GM12878 (cell line): ENCODE measurements around the gene SFTPB. TPM values are rescaled to one million over a fixed set of nuclear protein-coding genes. Genes with fewer than 3 reads are reported as not detected.

Experiments used
- ATAC-seq: fragments of 200-7000 bp; cut with Tn5 transposase; 3 replicates; pipeline ENCODE4 v1.9.1; 2020; ENCODE audit warnings: mild to moderate bottlenecking, moderate library complexity
- BruUV-seq: library from RNA; stranded (reverse); fragments of 400-500 nt; replicated peaks from 2 replicates; lab custom pipeline; 2021; lab: Mats Ljungman, UMichigan
- CTCF ChIA-PET: fragments of 300-600 bp; sonication (Branson Sonifier 250); formaldehyde crosslinking; extraction: SDS; loops from one replicate; lab custom pipeline; 2021; ENCODE audit warnings: inconsistent platforms; lab: Yijun Ruan, JAX
- POLR2A ChIA-PET: fragments of 350-600 bp; formaldehyde crosslinking; extraction: SDS; loops from one replicate; lab custom pipeline; 2021; ENCODE audit warnings: inconsistent platforms; lab: Charles Lee
- RAD21 ChIA-PET: fragments of 300-600 bp; sonication (Branson Sonifier 250); formaldehyde crosslinking; loops from one replicate; lab custom pipeline; 2023; ENCODE audit warnings: antibody characterized with exemption; ENCODE audit not compliant: unreplicated experiment; lab: Charles Lee
- SMC1A ChIA-PET: fragments of 300-600 bp; sonication (Branson Sonifier 250); formaldehyde crosslinking; loops from one replicate; lab custom pipeline; 2023; ENCODE audit not compliant: unreplicated experiment, uncharacterized antibody; lab: Charles Lee
- DNase-seq: peaks from one replicate; pipeline ENCODE4 v3.0.0-alpha.2; 2011; ENCODE audit warnings: low read depth, low spot score
- FAIRE-seq: peaks from 3 replicates; lab custom pipeline; 2011; peaks lifted over from hg19 to GRCh38; lab: Jason Lieb, UNC
- H2AFZ ChIP-seq: 2 replicates; pipeline ENCODE4 v1.6.0; 2011; ENCODE audit warnings: low read depth, low read length, control low read depth; ENCODE audit not compliant: control insufficient read depth
- H3K27ac ChIP-seq: 2 replicates; pipeline ENCODE4 v1.5.1; 2011; ENCODE audit warnings: control low read depth; ENCODE audit not compliant: control insufficient read depth, insufficient read depth
- H3K27me3 ChIP-seq, 2 experiments: replicated peaks in 1 of 2; 2 replicates each; pipeline versions ENCODE4 v1.6.0 to v1.6.1; 2011; ENCODE audit warnings: low read length in 1 of 2; ENCODE audit not compliant: control insufficient read depth in 2 of 2, insufficient read depth in 2 of 2
- H3K36me3 ChIP-seq, 2 experiments: 2 replicates each; pipeline ENCODE4 v1.5.1; 2011; ENCODE audit warnings: low read length in 1 of 2; ENCODE audit not compliant: control insufficient read depth in 2 of 2, insufficient read depth in 2 of 2
- H3K4me1 ChIP-seq: 2 replicates; pipeline ENCODE4 v1.6.1; 2011; ENCODE audit warnings: mild to moderate bottlenecking, low read length, moderate library complexity, mixed read lengths; ENCODE audit not compliant: control insufficient read depth, insufficient read depth
- H3K4me2 ChIP-seq: 2 replicates; pipeline ENCODE4 v1.6.0; 2011; ENCODE audit warnings: control low read depth; ENCODE audit not compliant: control insufficient read depth, insufficient read depth
- H3K4me3 ChIP-seq: fragments of 200-600 bp; sonication (generic); 2 replicates; pipeline ENCODE4 v1.5.1; 2016
- H3K79me2 ChIP-seq: 2 replicates; pipeline ENCODE4 v1.6.0; 2011; ENCODE audit warnings: low read length; ENCODE audit not compliant: control insufficient read depth, insufficient read depth
- H3K9ac ChIP-seq: 2 replicates; pipeline ENCODE4 v1.8.0; 2011; ENCODE audit warnings: low read length, control low read depth, mixed read lengths; ENCODE audit not compliant: control insufficient read depth, insufficient read depth
- H3K9me3 ChIP-seq: replicated peaks from 3 replicates; pipeline ENCODE4 v1.5.1; 2011; ENCODE audit warnings: mild to moderate bottlenecking, low read length; ENCODE audit not compliant: control insufficient read depth, insufficient read depth
- H4K20me1 ChIP-seq: 2 replicates; pipeline ENCODE4 v1.6.0; 2011; ENCODE audit not compliant: control insufficient read depth, insufficient read depth
- BHLHE40 ChIP-seq, 2 experiments: fragments of 450-650 bp in 1 of 2; IDR thresholded peaks; 2 replicates each; pipeline ENCODE4 v1.6.1; 2011 to 2017; ENCODE audit warnings: low read depth in 2 of 2, borderline replicate concordance in 1 of 2, improper control_type of control experiment in 1 of 2, low read length in 1 of 2, mild to moderate bottlenecking in 1 of 2
- CHD2 ChIP-seq: IDR thresholded peaks from 2 replicates; pipeline ENCODE4 v1.6.1; 2011; ENCODE audit warnings: low read depth, low read length, improper control_type of control experiment, borderline replicate concordance
- CREM ChIP-seq: IDR thresholded peaks from 2 replicates; pipeline ENCODE4 v1.6.1; 2014; ENCODE audit warnings: antibody characterized with exemption, low read depth
- ETV6 ChIP-seq, 2 experiments: fragments of 450-650 bp in 1 of 2; IDR thresholded peaks in 1 of 2; conservative IDR thresholded peaks in 1 of 2; 2 replicates each; pipeline ENCODE4 v1.6.1; 2014; ENCODE audit warnings: antibody characterized with exemption in 1 of 2, borderline replicate concordance in 1 of 2, low read depth in 1 of 2, mild to moderate bottlenecking in 1 of 2, moderate library complexity in 1 of 2
- HCFC1 ChIP-seq: fragments of 150-350 bp; IDR thresholded peaks from 2 replicates; pipeline ENCODE4 v1.6.1; 2014; ENCODE audit warnings: low read length
- IKZF1 ChIP-seq: fragments of 450-650 bp; conservative IDR thresholded peaks from 2 replicates; pipeline ENCODE4 v1.6.1; 2017; ENCODE audit warnings: antibody characterized with exemption, mild to moderate bottlenecking
- MAX ChIP-seq: IDR thresholded peaks from 2 replicates; pipeline ENCODE4 v1.6.1; 2012; ENCODE audit warnings: low read depth, low read length, improper control_type of control experiment
- NBN ChIP-seq: fragments of 450-650 bp; IDR thresholded peaks from 2 replicates; pipeline ENCODE4 v1.6.1; 2016
- NRF1 ChIP-seq: conservative IDR thresholded peaks from 2 replicates; pipeline ENCODE4 v1.6.1; 2011; ENCODE audit warnings: mild to moderate bottlenecking, low read depth, low read length, improper control_type of control experiment
- PML ChIP-seq: IDR thresholded peaks from 2 replicates; pipeline ENCODE4 v1.6.1; 2012; ENCODE audit warnings: low read length, inconsistent platforms
- POU2F2 ChIP-seq: IDR thresholded peaks from 3 replicates; pipeline ENCODE4 v1.6.1; 2011; ENCODE audit warnings: low read depth, mild to moderate bottlenecking, low read length, borderline replicate concordance
- PRDM15 ChIP-seq: fragments of 450-650 bp; formaldehyde crosslinking; IDR thresholded peaks from 2 replicates; pipeline ENCODE4 v1.4.0; 2020; ENCODE audit warnings: mild to moderate bottlenecking, moderate library complexity
- RUNX3 ChIP-seq: IDR thresholded peaks from 2 replicates; pipeline ENCODE4 v1.6.1; 2012; ENCODE audit warnings: low read length, inconsistent platforms
- SIX5 ChIP-seq: IDR thresholded peaks from 2 replicates; pipeline ENCODE4 v1.6.1; 2011; ENCODE audit warnings: mild to moderate bottlenecking, low read depth, low read length, moderate library complexity; ENCODE audit not compliant: severe bottlenecking
- SMAD5 ChIP-seq: IDR thresholded peaks from 2 replicates; pipeline ENCODE4 v1.6.1; 2016; ENCODE audit warnings: antibody characterized with exemption, low read depth
- WRNIP1 ChIP-seq: IDR thresholded peaks from 2 replicates; pipeline ENCODE4 v1.6.1; 2011; ENCODE audit warnings: low read depth, low read length, improper control_type of control experiment, borderline replicate concordance
- ZNF207 ChIP-seq: fragments of 450-650 bp; IDR thresholded peaks from 2 replicates; pipeline ENCODE4 v1.6.1; 2014; ENCODE audit warnings: antibody characterized with exemption, mild to moderate bottlenecking, borderline replicate concordance
- WGBS: methylation state at CpG from one replicate; pipeline ENCODE4 v1.1.6; 2016; ENCODE audit warnings: low lambda C conversion rate; ENCODE audit not compliant: insufficient replicate concordance, insufficient coverage; ENCODE audit errors: missing lambda C conversion rate; 5-methylcytosine and 5-hydroxymethylcytosine counted together
- in situ Hi-C: fragments of 300-500 bp; cut with MboI; formaldehyde crosslinking; loops from 9 replicates; pipeline ENCODE4 v1.14.3; 2018; ENCODE audit warnings: mixed read lengths
- intact Hi-C: fragments of 100-400 bp; cut with micrococcal nuclease; formaldehyde crosslinking; loops from one replicate; pipeline ENCODE4 v1.14.2; 2022; ENCODE audit not compliant: unreplicated experiment
- polyA plus RNA-seq, 11 experiments: library from polyadenylated mRNA; depleted of rRNA in 4 of 11; unstranded in 6 of 11; stranded (reverse) in 5 of 11; fragments of >200 nt; fragmentation: Nextera tagmentation in 4 of 11; fragmentation: Illumina TruSeq in 1 of 11; extraction: Ambion mirVana in 4 of 11; extraction: Trizol in 1 of 11; gene quantifications; 1 replicate in 1 of 11; 2 replicates in 10 of 11; pipeline versions ENCODE4 v1.2.1 to v1.2.3, GENCODE V29; 2011 to 2016; ENCODE audit warnings: inconsistent platforms in 2 of 11, missing spikeins in 2 of 11, low read depth in 1 of 11
- total RNA-seq, 4 experiments: library from RNA; depleted of rRNA in 3 of 4; stranded (reverse); fragments of >200 nt in 3 of 4; fragmentation: Illumina TruSeq in 1 of 4; extraction: Trizol in 1 of 4; gene quantifications; 2 replicates each; pipeline versions ENCODE4 v1.2.1 to v1.2.3, GENCODE V29; 2013 to 2021
- TF ChIP-seq, protein P1 (sequence below): IDR thresholded peaks from 2 replicates; pipeline ENCODE4 v1.6.1; 2011; ENCODE audit warnings: low read depth, mild to moderate bottlenecking, low read length, moderate library complexity, borderline replicate concordance; ENCODE audit errors: extremely low read depth
- TF ChIP-seq, protein P2 (sequence below): IDR thresholded peaks from 2 replicates; pipeline ENCODE4 v1.6.1; 2011; ENCODE audit warnings: mild to moderate bottlenecking, low read depth, low read length, moderate library complexity; ENCODE audit not compliant: insufficient replicate concordance

The SFTPB gene
- total and polyA plus RNA-seq, 10 of the 15 experiments (the other 5 are each of a cell fraction or from before 2014, with no cell fraction given): 0.02 to 5.3 TPM; not detected in 8

GRCh38 chr2:85709401-85709811 is 41.4 kb upstream of the SFTPB start:
- intact Hi-C loops: loop anchor here (5.0 kb wide), 1 partner anchor 287 kb away; no protein-coding TSS in a partner anchor
- FAIRE-seq: no peak
- TF ChIP-seq, protein P1, sequence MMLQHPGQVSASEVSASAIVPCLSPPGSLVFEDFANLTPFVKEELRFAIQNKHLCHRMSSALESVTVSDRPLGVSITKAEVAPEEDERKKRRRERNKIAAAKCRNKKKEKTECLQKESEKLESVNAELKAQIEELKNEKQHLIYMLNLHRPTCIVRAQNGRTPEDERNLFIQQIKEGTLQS: no peak
- TF ChIP-seq MAX (no peak), POU2F2 (no peak), SMAD5 (no peak), IKZF1 (no peak), BHLHE40 (IDR thresholded peaks at IDR 0.05; ENCODE audit: borderline replicate concordance in 1 of 2, low read depth in 2 of 2, low read length in 1 of 2) (no peak), PRDM15 (CRISPR knock-in tag) (no peak), ETV6 (conservative IDR thresholded peaks at IDR 0.05 in 1 of 2, IDR thresholded peaks at IDR 0.05 in 1 of 2; ENCODE audit: borderline replicate concordance in 1 of 2, low read depth in 1 of 2) (no peak), HCFC1 (no peak), RUNX3 (no peak), CREM (no peak), ZNF207 (no peak), NRF1 (no peak), WRNIP1 (no peak), CHD2 (no peak), NBN (no peak), SIX5 (no peak), PML (no peak)
- TF ChIP-seq, protein P2, sequence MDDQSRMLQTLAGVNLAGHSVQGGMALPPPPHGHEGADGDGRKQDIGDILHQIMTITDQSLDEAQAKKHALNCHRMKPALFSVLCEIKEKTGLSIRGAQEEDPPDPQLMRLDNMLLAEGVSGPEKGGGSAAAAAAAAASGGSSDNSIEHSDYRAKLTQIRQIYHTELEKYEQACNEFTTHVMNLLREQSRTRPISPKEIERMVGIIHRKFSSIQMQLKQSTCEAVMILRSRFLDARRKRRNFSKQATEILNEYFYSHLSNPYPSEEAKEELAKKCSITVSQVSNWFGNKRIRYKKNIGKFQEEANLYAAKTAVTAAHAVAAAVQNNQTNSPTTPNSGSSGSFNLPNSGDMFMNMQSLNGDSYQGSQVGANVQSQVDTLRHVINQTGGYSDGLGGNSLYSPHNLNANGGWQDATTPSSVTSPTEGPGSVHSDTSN: no peak

More at GRCh38 chr2:85709401-85709811, 41.4 kb upstream of the SFTPB start:
- DNase-seq: no peak
- no peaks in the 10 kb centered on the region for H3K27me3 ChIP-seq
- ChIA-PET SMC1A (interaction anchor here (0.8 to 9.8 kb wide), 10 partner anchors 10 to 290 kb away, joined by 3 to 75 read pairs (median 5); no protein-coding TSS in a partner anchor), CTCF (interaction anchor here (0.6 to 10.2 kb wide), 18 partner anchors 10 to 106 kb away, joined by 3 to 194 read pairs (median 4); partner anchors contain the start of gene GNLY), RAD21 (interaction anchor here (0.9 to 6.5 kb wide), 7 partner anchors 16 to 104 kb away, joined by 3 to 94 read pairs (median 4); no protein-coding TSS in a partner anchor), POLR2A (no interaction called here)
- 41% methylated on average over 4 of the region's 4 CpGs for WGBS
- no peaks in the 10 kb centered on the region for H4K20me1 ChIP-seq
- peaks cover 18% of the 10 kb centered on the region for H3K4me1 ChIP-seq
- no peaks in the 10 kb centered on the region for H3K9me3 ChIP-seq
- no peak overlapping the region for H3K4me3 ChIP-seq
- H3K27ac ChIP-seq: no peak overlapping the region
- no peak for ATAC-seq
- no peak overlapping the region for H3K9ac ChIP-seq
- BruUV-seq: no TSS peak
- no peak overlapping the region for H3K4me2 ChIP-seq
- in situ Hi-C loops: loop anchor here (5.0 kb wide), 1 partner anchor 72 kb away; no protein-coding TSS in a partner anchor
- H2AFZ ChIP-seq: no peak overlapping the region
- no peaks in the 10 kb centered on the region for H3K36me3 ChIP-seq
- no peaks in the 10 kb centered on the region for H3K79me2 ChIP-seq
